Measurements from ENCODE around the gene OBP2B. TPM values are rescaled to one million over a fixed set of nuclear protein-coding genes. Genes with fewer than 3 reads are reported as not detected.

OBP2B gene
- total RNA-seq, 4 donors from 2014 or later = not detected

- in situ Hi-C loops (cut with MboI; ENCODE audit: low sequenced_read_pairs in 4 of 4) (no loop called here), intact Hi-C loops (cut with DNase I; ENCODE audit: low total_unique reads) (no loop called here)
- H3K27ac ChIP-seq = no peak overlapping the region
- H3K4me3 ChIP-seq = no peak overlapping the region
- no peak for ATAC-seq
- peaks cover 0 to 9% (median 0%) of the 10 kb centered on the region in 3 donors for H3K27me3 ChIP-seq
- no peak for DNase-seq
- no peaks in the 10 kb centered on the region for H3K9me3 ChIP-seq
- no peak for TF ChIP-seq POLR2A (IDR thresholded peaks at IDR 0.05)
- no peak for TF ChIP-seq CTCF (IDR thresholded peaks at IDR 0.05 in 4 of 5, conservative IDR thresholded peaks at IDR 0.05 in 1 of 5)
- no peaks in the 10 kb centered on the region for H3K36me3 ChIP-seq
- H3K4me1 ChIP-seq = no peaks in the 10 kb centered on the region
Measured at GRCh38 chr9:133255371-133256135, 46.5 kb upstream of the OBP2B start.

- no peak overlapping the region for H3K27ac ChIP-seq
- H3K4me3 ChIP-seq = no peak overlapping the region
- H3K27me3 ChIP-seq = peaks cover 0 to 9% (median 0%) of the 10 kb centered on the region in 3 donors
- ATAC-seq = no peak
- TF ChIP-seq CTCF (IDR thresholded peaks at IDR 0.05 in 4 of 5, conservative IDR thresholded peaks at IDR 0.05 in 1 of 5) (no peak), POLR2A (IDR thresholded peaks at IDR 0.05) (no peak)
- in situ Hi-C loops (cut with MboI; ENCODE audit: low sequenced_read_pairs in 4 of 4) = no loop called here
- no peak for DNase-seq
- no peaks in the 10 kb centered on the region for H3K36me3 ChIP-seq
- no peaks in the 10 kb centered on the region for H3K4me1 ChIP-seq
- H3K9me3 ChIP-seq = no peaks in the 10 kb centered on the region
- intact Hi-C loops (cut with DNase I; ENCODE audit: low total_unique reads) = no loop called here
Measured at GRCh38 chr9:133254471-133254870, 45.4 kb upstream of the OBP2B start.

- H3K36me3 ChIP-seq = no peaks in the 10 kb centered on the region
- TF ChIP-seq POLR2A (IDR thresholded peaks at IDR 0.05) = no peak
- no peak for TF ChIP-seq CTCF (IDR thresholded peaks at IDR 0.05 in 4 of 5, conservative IDR thresholded peaks at IDR 0.05 in 1 of 5)
- DNase-seq (no peak), ATAC-seq (no peak)
- intact Hi-C loops (cut with DNase I; ENCODE audit: low total_unique reads) = no loop called here
- no peaks in the 10 kb centered on the region for H3K9me3 ChIP-seq
- in situ Hi-C loops (cut with MboI; ENCODE audit: low sequenced_read_pairs in 4 of 4) = no loop called here
- H3K27ac ChIP-seq = no peak overlapping the region
- H3K4me1 ChIP-seq = no peaks in the 10 kb centered on the region
- H3K4me3 ChIP-seq = no peak overlapping the region
- H3K27me3 ChIP-seq = peaks cover 0 to 9% (median 0%) of the 10 kb centered on the region in 3 donors
Measured at GRCh38 chr9:133253268-133253667, 44.2 kb upstream of the OBP2B start.

GRCh38 chr9:133252301-133253020, 43.4 kb upstream of the OBP2B start:
- intact Hi-C loops (cut with DNase I; ENCODE audit: low total_unique reads) = no loop called here
- Histone ChIP-seq H3K27ac (no peak overlapping the region), H3K4me1 (no peaks in the 10 kb centered on the region), H3K9me3 (no peaks in the 10 kb centered on the region), H3K27me3 (peaks cover 0 to 9% (median 0%) of the 10 kb centered on the region in 3 donors), H3K4me3 (no peak overlapping the region), H3K36me3 (no peaks in the 10 kb centered on the region)
- in situ Hi-C loops (cut with MboI; ENCODE audit: low sequenced_read_pairs in 4 of 4) = no loop called here
- no peak for ATAC-seq
- TF ChIP-seq CTCF (IDR thresholded peaks at IDR 0.05 in 4 of 5, conservative IDR thresholded peaks at IDR 0.05 in 1 of 5) = no peak
- no peak for TF ChIP-seq POLR2A (IDR thresholded peaks at IDR 0.05)
- no peak for DNase-seq
